OCI-LY7 (cell line): ENCODE results near the gene ATG4A. TPM values are rescaled to one million over a fixed set of nuclear protein-coding genes. Genes with fewer than 3 reads are reported as not detected.

ENCODE experiments used
- BruUV-seq: library from RNA; stranded (reverse); fragments of 400-500 nt; replicated peaks from 2 replicates; lab custom pipeline; 2021; lab: Mats Ljungman, UMichigan
- CTCF ChIA-PET: fragments of 300-600 bp; sonication (Branson Sonifier 250); formaldehyde crosslinking; loops from one replicate; lab custom pipeline; 2022; ENCODE audit warnings: antibody characterized with exemption; ENCODE audit not compliant: unreplicated experiment; lab: Charles Lee
- POLR2A ChIA-PET: fragments of 300-600 bp; sonication (Branson Sonifier 250); formaldehyde crosslinking; loops from one replicate; lab custom pipeline; 2022; ENCODE audit warnings: antibody characterized with exemption; lab: Charles Lee
- DNase-seq: peaks from one replicate; pipeline ENCODE4 v3.0.0-alpha.2; 2015; ENCODE audit warnings: low spot score
- H2AFZ ChIP-seq: fragments of 200-600 bp; sonication (generic), shearing (Covaris generic); 2 replicates; pipeline ENCODE4 v1.6.1; 2014; ENCODE audit warnings: mild to moderate bottlenecking, antibody characterized with exemption, low read length, moderate library complexity
- H3K27ac ChIP-seq: fragments of 200-600 bp; sonication (generic); 2 replicates; pipeline ENCODE4 v1.5.1; 2014; ENCODE audit warnings: mixed run types, low read depth, mild to moderate bottlenecking, moderate library complexity, low read length, inconsistent platforms; ENCODE audit not compliant: poor library complexity, severe bottlenecking
- H3K36me3 ChIP-seq: fragments of 200-600 bp; sonication (generic); 2 replicates; pipeline ENCODE4 v1.6.1; 2014; ENCODE audit warnings: mild to moderate bottlenecking, antibody characterized with exemption, low read length, moderate library complexity, mixed read lengths; ENCODE audit not compliant: insufficient read depth
- H3K4me1 ChIP-seq: fragments of 200-600 bp; sonication (generic); 2 replicates; pipeline ENCODE4 v1.5.1; 2014; ENCODE audit warnings: mild to moderate bottlenecking, low read length; ENCODE audit not compliant: insufficient read depth, poor library complexity, severe bottlenecking
- H3K4me2 ChIP-seq: fragments of 200-600 bp; sonication (generic); 2 replicates; pipeline ENCODE4 v1.6.1; 2014; ENCODE audit warnings: mild to moderate bottlenecking, low read length
- H3K4me3 ChIP-seq: fragments of 200-600 bp; sonication (generic); 2 replicates; pipeline ENCODE4 v1.5.1; 2014; ENCODE audit warnings: mild to moderate bottlenecking, low read depth, low read length; ENCODE audit not compliant: poor library complexity, severe bottlenecking
- H3K79me2 ChIP-seq: fragments of 200-600 bp; sonication (generic); 2 replicates; pipeline ENCODE4 v1.6.1; 2016; ENCODE audit warnings: low read depth, mild to moderate bottlenecking, low read length, moderate library complexity, mixed read lengths; ENCODE audit not compliant: insufficient read depth
- H3K9me2 ChIP-seq: fragments of 200-600 bp; sonication (generic); 2 replicates; pipeline ENCODE4 v1.6.1; 2016; ENCODE audit warnings: mild to moderate bottlenecking, low read length, mixed read lengths; ENCODE audit not compliant: insufficient read depth
- H3K9me3 ChIP-seq: fragments of 200-600 bp; sonication (generic); 2 replicates; pipeline ENCODE4 v1.6.1; 2014; ENCODE audit warnings: mild to moderate bottlenecking, mixed run types, low read length, mixed read lengths
- H4K20me1 ChIP-seq: fragments of 200-600 bp; sonication (generic); 2 replicates; pipeline ENCODE4 v1.6.1; 2014; ENCODE audit warnings: mild to moderate bottlenecking, antibody characterized with exemption, low read length, moderate library complexity, mixed read lengths; ENCODE audit not compliant: insufficient read depth
- EZH2phosphoT487 ChIP-seq: fragments of 200-600 bp; sonication (generic); IDR thresholded peaks from 2 replicates; pipeline ENCODE4 v1.6.1; 2018; ENCODE audit warnings: low read depth, borderline replicate concordance, mild to moderate bottlenecking, mixed run types, antibody characterized with exemption, low read length, moderate library complexity, mixed read lengths
- intact Hi-C: fragments of 100-400 bp; cut with micrococcal nuclease; formaldehyde crosslinking; loops from one replicate; pipeline ENCODE4 v1.10.0; 2022; ENCODE audit not compliant: unreplicated experiment
- total RNA-seq, 2 experiments: library from RNA; depleted of rRNA in 1 of 2; stranded (reverse); fragments of >200 nt in 1 of 2; shearing (Covaris generic) in 1 of 2; gene quantifications; 2 replicates each; pipeline ENCODE4 v1.2.3, GENCODE V29; 2014 to 2022
- TF ChIP-seq, protein P1 (sequence below): fragments of 200-600 bp; sonication (generic); conservative IDR thresholded peaks from 2 replicates; pipeline ENCODE4 v1.5.1; 2014; ENCODE audit warnings: mild to moderate bottlenecking, antibody characterized with exemption, low read length, moderate library complexity, mixed read lengths

The ATG4A gene
- total RNA-seq, 2 experiments from 2014 or later, result 9.9 to 14.7 TPM

DNA sequence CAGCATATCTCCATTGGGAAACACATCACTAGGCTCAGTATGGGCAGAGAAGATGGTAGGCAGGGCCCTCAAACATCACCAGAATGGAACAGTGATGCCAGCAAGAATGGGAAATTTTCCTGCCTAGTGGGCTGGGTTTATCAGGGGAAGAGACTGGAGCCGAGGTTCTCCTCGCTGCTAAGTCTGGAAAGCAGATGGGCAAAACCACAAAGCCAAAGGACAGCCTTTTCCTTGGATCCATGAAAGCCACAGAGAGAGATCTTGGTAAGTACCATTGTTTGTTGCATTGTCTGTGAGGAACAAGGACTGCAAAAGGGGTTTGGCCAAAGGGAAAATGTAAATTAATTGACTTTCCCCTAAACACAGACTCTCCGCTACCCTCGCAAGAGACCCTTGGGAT lies 80.1 kb downstream of the ATG4A start:
- no peaks in the 10 kb centered on the region for H3K4me1 ChIP-seq
- H3K79me2 ChIP-seq, result no peaks in the 10 kb centered on the region
- TF ChIP-seq, protein P1, sequence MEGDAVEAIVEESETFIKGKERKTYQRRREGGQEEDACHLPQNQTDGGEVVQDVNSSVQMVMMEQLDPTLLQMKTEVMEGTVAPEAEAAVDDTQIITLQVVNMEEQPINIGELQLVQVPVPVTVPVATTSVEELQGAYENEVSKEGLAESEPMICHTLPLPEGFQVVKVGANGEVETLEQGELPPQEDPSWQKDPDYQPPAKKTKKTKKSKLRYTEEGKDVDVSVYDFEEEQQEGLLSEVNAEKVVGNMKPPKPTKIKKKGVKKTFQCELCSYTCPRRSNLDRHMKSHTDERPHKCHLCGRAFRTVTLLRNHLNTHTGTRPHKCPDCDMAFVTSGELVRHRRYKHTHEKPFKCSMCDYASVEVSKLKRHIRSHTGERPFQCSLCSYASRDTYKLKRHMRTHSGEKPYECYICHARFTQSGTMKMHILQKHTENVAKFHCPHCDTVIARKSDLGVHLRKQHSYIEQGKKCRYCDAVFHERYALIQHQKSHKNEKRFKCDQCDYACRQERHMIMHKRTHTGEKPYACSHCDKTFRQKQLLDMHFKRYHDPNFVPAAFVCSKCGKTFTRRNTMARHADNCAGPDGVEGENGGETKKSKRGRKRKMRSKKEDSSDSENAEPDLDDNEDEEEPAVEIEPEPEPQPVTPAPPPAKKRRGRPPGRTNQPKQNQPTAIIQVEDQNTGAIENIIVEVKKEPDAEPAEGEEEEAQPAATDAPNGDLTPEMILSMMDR, result no peak
- TF ChIP-seq EZH2phosphoT487, result no peak
- POLR2A ChIA-PET, result no interaction called here
- no peak overlapping the region for H2AFZ ChIP-seq
- H3K4me2 ChIP-seq, result no peak overlapping the region
- intact Hi-C loops, result no loop called here
- no peak overlapping the region for H3K27ac ChIP-seq
- H3K36me3 ChIP-seq, result no peaks in the 10 kb centered on the region
- no peaks in the 10 kb centered on the region for H3K9me3 ChIP-seq
- BruUV-seq, result no TSS peak
- no peak overlapping the region for H3K4me3 ChIP-seq
- CTCF ChIA-PET, result no interaction called here
- DNase-seq, result no peak
- no peaks in the 10 kb centered on the region for H3K9me2 ChIP-seq
- no peaks in the 10 kb centered on the region for H4K20me1 ChIP-seq

DNA sequence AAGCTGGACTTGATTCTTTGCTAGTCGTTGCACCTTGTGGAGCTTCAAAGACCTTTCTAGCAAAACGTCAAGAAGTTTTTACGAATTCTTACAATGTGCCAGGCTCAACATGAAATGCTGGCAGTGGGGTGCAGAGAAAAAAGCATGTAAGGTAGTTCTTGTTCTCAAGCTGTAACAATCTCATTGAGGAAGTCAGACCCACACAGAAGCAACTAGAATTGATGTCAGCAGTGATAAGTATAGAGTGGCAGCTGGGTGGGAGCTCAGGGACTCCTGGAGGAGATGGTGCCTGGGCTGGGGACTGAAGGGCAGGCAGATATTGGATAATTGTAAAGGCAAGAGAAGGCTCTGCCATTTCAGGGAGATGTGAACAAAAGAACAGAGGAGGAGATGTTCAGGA lies 82.3 kb downstream of the ATG4A start:
- H3K27ac ChIP-seq, result no peak overlapping the region
- BruUV-seq, result no TSS peak
- H3K9me2 ChIP-seq, result no peaks in the 10 kb centered on the region
- H3K4me1 ChIP-seq, result no peaks in the 10 kb centered on the region
- ChIA-PET POLR2A (no interaction called here), CTCF (no interaction called here)
- H3K36me3 ChIP-seq, result no peaks in the 10 kb centered on the region
- H3K79me2 ChIP-seq, result no peaks in the 10 kb centered on the region
- no peak overlapping the region for H2AFZ ChIP-seq
- H3K9me3 ChIP-seq, result no peaks in the 10 kb centered on the region
- intact Hi-C loops, result no loop called here
- DNase-seq, result no peak
- H3K4me3 ChIP-seq, result no peak overlapping the region
- H3K4me2 ChIP-seq, result no peak overlapping the region
- H4K20me1 ChIP-seq, result no peaks in the 10 kb centered on the region
- no peak for TF ChIP-seq EZH2phosphoT487
- TF ChIP-seq, protein P1, result no peak

DNA sequence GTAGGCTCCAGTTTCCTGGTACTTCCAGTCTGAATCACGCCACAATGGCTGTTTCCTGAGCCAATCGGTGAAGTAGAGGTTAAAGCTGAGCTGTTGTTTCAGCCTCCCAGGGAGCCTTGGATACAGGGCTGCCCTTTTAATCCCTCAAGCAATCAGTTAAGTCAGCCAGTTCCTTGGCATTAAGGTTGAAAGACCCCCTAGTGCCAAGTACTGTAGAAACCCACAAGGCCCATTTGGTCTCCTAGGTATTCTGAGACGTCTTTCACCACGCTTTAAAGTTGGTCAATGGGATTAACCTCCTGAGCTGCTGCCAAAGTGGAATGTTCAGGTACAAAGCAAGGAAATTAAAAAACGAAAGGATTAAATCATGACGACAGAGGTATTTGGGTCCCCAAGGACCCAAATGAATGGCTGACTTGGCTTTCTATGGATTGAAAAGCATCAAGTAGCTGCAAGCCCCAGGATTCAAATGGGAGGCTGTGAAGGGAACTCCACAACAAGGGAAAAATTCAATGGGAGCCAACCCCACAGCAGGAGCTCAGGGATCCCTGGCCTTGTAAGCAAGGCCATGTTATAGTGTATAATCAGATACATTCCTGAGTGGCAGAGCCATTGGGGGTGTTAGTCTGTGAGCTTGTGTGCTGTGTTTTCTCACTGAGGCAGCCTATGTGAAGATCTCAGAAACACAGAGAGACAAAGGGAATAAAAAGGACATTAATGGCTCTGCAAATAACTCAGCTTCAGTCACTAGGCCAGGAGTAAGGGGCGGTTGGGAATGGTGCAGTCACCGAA lies 86.0 kb downstream of the ATG4A start:
- CTCF ChIA-PET, result no interaction called here
- no peaks in the 10 kb centered on the region for H3K36me3 ChIP-seq

More for the DNA sequence above, 86.0 kb downstream of the ATG4A start:
- Histone ChIP-seq H3K4me3 (no peak overlapping the region), H3K4me2 (no peak overlapping the region), H2AFZ (no peak overlapping the region), H3K4me1 (no peaks in the 10 kb centered on the region), H3K79me2 (no peaks in the 10 kb centered on the region), H3K27ac (no peak overlapping the region), H3K9me3 (no peaks in the 10 kb centered on the region), H3K9me2 (no peaks in the 10 kb centered on the region), H4K20me1 (no peaks in the 10 kb centered on the region)
- POLR2A ChIA-PET, result no interaction called here
- intact Hi-C loops, result no loop called here
- no peak for TF ChIP-seq EZH2phosphoT487
- TF ChIP-seq, protein P1, result no peak
- BruUV-seq, result no TSS peak
- DNase-seq, result no peak
